Activated naive CD8-positive, alpha-beta T cell treated with anti-CD3 and anti-CD28 coated beads, Interleukin-2, amount 50 U/mL, for 16 hours (primary cell): Measurements from ENCODE around the gene ACSL3.

Source experiments
- DNase-seq: peaks from one replicate; pipeline ENCODE4 v3.0.0-alpha.2; 2020; ENCODE audit warnings: low read depth, low spot score

ACSL3 gene

DNA sequence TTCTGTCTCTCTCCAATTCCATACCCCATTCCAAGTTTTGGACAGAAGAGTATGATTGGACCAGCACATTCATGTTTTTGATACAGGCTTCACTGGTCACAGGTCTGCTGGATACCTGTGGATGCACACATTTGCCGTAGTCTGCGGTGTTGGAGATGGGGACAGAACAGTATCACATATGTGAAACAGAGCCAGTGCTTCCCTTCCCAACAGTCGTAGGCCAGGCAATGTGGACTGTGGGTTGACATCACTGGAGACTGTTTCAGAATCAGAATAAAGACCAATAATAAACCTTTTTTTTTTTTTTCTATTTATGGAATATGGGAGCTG, 18.7 kb downstream of the ACSL3 start:
- no peak for DNase-seq

DNA sequence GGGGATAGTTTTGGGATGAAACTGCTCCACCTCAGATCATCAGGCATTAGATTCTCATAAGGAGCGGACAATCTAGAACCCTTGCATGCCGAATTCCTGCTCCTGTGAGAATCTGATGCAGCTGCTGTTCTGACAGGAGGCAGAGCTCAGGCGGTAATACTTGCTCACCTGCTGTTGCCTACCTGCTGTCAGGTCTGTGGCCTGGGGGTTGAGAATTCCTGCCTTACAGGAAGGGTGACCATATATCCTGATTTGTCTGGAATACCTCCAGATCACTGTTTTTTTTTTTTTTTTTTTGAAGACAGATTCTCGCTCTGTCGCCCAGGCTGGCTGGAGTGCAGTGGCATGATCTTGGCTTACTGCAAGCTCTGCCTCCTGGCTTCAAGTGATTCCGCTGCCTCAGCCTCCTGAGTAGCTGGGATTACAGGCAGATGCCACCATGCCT, 21.7 kb downstream of the ACSL3 start:
- DNase-seq: no peak

DNA sequence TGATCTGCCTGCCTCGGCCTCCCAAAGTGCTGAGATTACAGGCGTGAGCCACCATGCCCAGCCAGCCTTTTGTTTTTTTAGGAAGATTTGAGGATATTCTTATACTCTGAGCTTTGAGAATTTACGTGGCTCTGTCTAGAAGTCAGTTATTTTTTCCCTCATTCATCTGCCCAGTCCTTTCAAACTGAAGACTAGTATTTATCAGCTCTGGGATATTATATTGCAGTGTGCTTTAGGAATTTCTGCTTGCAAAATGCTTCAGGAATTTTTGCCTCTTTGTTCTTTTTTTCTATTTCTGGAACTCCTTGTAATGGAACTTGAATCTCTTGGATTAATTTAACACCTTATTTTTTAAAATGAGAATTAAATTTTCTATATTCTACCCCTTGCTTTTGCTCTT, 22.6 kb downstream of the ACSL3 start:
- no peak for DNase-seq

- no peak for DNase-seq
These were observed 23.4 kb downstream of the ACSL3 start for GRCh38 chr2:222884114-222884771.

DNA sequence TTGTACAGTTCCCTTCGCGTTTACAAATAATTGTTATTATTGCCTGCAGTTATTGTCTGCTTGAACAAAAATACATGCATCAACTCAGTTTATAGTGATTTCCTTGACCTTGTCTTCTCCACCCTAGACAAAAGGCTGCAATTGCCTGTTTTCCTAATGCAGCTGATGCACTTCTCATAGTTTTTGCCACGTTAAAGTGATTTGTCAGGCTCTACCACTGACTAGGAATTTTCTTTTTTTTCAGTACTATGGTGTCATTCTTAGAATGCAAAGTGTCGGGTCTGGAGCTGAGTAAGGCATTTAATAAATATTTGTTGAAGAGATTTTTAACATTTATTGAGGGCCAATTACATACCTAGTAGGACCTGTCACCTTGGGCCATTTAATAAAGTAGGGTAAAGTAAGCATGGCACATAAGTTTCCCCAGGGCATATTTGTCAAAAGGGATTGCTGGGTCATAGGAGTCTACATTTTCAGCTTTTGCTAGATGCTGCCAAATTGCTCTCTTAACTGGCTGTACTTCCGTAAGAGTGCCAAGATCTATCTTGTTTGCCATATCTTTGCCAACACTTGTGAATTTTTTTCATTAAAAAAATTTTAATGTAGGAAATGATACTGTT, 24.1 kb downstream of the ACSL3 start:
- no peak for DNase-seq

- no peak for DNase-seq
These were observed 26.3 kb downstream of the ACSL3 start for GRCh38 chr2:222887124-222887523.

DNA sequence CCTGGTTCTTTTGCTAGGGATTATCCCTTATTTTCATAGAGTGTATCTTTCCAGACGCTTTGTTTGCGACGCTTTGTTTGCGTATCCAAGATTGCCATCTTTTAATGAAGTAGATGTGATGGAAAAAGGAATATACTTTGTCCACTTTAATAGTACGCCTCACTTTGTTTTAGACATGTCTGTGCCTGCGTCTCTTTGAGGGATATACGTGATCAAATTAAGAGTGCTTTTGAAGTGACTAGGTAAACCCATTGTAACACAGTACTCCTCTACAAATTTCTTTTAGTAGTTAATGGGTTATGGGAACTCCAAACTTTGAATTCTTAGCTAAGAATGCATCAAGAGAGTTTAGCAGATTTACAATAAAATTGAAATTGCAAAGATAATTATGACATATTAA, 27.9 kb downstream of the ACSL3 start:
- no peak for DNase-seq

DNA sequence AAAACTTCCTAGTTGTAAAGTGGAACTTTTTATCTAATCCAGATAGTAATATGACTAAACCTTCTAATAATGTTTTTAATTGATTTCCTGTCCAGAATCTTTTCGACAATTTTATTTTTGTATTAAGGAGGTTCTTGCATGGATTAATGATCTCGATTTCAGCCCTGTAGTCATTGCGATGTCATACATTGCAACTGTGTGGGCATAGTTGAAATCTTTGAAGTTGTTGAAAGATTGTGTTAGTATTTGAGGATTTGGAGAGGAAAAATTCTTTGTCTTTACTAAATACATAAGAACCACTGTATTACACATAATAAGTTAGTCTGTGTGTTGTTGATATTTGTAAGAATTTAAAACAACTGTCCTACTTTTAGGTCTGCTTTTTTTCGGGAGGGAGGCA, 31.1 kb downstream of the ACSL3 start:
- DNase-seq: no peak

DNA sequence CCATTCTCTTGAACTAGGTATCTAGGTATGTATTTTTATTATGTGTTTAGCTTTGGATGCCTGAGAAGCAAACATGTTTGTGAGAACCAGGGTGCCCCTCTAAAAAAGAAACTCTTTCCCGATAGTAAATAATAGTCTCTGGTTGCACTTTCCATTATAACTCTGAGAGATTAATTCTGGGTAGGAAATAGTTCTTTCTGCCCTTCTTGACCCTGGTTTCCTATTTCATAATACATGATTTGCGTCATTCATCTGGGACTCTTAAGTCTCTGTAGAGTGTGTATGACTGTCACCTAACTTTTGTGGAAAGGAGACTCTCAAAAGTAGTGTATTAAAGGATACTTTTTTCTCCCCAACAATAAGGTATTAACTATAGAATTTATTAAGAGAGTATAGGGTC, 31.5 kb downstream of the ACSL3 start:
- no peak for DNase-seq

DNA sequence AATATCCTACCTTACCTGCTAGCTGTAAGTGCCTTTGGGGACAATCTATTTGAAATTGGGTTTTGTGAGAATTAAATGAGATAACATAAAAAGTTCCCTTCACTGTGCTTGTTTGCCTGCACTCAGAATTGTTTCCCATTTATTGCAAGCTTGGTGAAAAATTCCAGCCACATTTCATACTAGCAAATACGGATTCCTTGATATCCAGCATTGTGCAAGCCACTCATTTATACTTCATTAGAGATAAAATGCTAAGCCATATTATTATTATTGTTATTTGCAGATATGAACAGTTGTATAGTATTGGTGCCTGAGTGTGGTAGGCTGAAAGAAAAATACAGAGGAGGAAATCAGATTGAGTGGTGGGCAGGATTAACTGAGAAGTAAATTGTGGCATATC, 31.9 kb downstream of the ACSL3 start:
- DNase-seq: no peak

- DNase-seq: no peak
These were observed 32.9 kb downstream of the ACSL3 start for GRCh38 chr2:222893716-222894115.

DNA sequence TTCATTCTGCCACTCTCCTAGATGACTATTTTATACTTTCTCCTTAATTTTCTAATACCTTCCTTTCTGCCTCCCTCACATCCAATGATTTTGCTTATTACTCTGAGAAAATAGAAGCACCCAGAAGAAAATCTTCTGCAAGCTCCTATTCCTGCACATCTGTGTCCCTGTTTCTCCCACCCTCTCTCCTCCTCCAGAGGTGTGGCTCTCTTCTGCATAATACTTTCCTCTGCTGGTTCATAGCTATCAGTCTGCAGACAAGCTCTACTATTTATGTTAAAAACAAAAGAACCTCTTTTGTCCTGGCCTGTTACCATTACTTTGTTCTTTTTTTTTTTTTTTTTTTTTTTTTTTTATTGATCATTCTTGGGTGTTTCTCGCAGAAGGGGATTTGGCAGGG, 34.3 kb downstream of the ACSL3 start:
- no peak for DNase-seq

- no peak for DNase-seq
These were observed 37.1 kb downstream of the ACSL3 start for GRCh38 chr2:222897898-222898297.

DNA sequence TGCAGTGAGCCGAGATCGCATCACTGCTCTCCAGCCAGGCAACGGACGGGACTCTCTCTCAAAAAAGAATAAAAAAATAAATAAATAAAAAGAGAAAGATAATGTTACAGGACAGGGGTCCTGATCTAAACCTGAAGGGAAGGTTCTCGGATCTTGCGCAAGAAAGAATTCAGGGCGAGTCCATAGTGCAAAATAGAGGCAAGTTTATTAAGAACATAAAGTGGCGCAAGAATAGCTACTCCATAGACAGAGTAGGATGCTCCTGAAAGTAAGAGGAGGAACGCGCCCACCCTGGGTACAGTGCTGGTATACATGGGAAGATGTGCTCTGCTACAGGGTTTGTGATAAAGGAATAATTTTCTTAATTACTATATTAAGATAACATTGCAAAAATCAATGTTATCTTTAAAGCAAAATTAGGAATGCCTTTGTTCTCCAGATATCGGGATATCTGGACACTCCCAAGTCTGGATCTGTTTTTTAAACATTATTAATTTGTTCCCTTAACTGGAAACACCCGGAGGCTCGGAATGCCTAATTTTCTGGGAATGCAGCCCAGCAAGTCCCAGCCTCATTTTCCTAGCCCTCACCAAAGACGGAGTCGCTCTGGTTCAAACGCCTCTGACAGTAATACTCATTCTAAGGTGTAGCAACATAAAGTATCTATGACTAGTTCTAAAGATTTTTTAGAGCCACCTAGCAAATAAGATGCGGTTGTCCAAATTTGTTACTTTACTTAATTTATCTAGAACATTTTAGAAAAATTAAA, 38.8 kb downstream of the ACSL3 start:
- no peak for DNase-seq

DNA sequence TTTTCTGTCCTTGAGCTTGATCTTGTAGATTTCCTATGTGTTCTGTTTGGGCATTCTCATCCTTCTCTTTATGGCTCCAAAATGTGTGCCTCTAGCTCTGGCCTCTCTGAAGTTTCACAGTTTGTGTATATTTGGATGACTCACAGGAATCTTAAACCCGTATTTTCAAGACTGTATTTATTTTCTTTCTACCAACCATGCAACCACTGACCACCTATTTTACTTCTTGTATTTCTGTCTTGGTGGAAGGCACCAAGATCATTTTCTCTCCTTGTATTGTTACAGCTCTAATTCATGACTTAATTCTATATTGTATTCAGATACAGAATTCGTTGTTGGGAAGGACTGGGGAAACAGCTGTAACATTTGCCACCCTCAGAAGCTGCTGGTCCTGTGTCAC, 39.5 kb downstream of the ACSL3 start:
- no peak for DNase-seq

DNA sequence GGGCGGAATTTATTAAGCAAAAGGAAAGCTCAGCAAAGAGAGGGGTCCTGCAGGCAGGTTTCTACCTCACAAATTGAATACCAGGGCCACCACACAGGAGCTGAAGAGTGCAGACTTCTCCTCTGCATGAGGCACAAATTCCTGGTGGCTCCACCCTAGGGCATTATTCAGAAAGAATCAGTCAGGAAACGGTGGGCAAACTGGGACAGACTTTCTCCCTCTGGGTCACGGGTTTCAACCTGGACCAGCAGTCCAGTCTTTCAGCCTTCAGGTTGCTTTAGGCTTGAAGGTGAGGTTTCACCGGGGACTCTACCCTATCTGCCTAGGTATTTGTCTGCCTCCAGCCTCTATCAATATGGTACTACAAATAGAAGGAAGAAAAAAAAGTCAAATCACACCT, 41.8 kb downstream of the ACSL3 start:
- DNase-seq: no peak

GRCh38 chr2:222903234-222904220, 42.7 kb downstream of the ACSL3 start:
- no peak for DNase-seq

DNA sequence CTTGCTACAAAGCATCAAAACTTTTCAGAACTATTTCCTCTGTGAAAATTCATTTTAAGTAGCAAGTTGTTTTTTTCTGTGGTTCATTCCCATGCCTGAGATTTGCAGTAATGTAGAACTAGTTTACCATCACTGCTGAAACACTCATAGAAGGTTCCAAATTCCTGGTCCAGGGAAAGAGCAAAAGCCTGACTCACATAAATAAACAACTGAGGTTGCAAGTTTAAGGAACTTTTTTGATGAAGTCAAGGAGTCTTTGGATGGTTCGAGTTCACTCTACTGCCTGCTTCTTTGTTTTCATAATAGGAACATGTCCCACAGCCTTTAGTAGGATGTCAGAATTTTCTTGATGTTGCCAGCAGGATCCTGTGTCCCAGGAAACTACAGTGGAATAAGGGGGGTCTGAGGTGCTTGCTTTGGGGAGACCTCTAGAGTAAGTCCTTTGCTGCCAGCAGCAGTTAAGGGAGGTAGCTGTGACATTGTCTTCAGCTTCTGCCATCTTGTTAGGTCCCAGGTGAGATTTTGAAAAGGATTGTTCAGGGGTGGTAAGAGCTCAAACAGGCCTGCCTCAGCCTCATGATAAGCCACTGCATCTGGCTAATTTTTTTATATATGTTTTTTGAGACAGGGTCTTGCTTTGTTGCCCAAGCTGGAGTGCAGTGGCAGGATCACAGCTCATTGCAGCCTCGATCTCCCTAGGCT, 43.9 kb downstream of the ACSL3 start:
- DNase-seq: no peak

- no peak for DNase-seq
These were observed 46.2 kb downstream of the ACSL3 start for GRCh38 chr2:222907048-222907447.

DNA sequence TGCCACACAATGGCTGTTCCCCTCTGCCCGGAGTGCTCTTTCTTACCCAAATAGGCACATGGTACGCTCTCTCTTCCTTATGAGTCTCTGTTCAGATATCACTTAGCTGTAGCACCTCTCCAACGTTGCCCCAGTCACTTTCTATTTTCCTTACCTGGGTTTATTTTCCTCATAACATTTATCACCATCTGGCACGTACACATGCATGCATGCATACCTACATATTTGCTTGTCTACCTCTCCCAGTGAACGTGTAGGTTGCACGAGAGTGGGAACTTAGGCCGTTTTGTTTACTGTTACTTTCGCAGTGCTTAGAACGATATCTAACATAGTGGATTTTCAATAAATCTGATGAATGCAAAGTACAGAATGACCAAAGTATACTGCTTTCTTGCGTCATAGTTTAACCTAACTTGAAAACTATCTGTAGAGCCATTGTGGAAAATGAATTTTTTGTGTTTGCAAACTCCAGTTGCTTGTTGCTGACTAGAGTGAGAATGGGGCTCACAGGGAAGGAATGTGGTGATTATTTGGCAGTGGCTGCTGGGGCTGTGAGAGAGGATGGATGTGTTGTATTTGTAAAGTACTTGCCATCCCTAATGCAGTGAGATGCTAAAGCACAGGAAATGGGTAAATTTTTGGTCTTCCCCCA, 47.1 kb downstream of the ACSL3 start:
- no peak for DNase-seq

DNA sequence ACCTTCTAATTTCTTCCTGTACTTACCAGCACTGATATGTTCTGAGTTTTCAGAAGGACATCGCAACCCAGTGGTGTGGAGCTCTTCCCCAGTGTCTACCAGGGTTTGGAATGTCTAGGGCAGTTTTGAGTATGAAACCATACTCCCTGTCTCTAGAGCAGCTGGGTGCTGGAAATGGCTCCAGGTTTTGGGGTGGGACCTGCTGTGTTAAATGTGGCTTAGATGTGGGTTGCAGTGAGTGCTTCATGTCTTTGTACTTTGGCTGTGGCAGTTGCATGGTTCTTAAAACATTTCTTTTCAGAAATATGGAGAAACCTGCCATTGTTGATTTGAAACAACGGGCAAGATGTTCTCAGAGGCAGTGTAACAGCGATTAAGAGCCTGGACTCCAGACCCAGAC, 48.5 kb downstream of the ACSL3 start:
- DNase-seq: no peak
